ENCODE measurements around the gene GOLGA6L25.
"Not testable (repeated sequence)": the region's sequence is repeated elsewhere in the genome, so short reads cannot be mapped to it uniquely, and the experiment has no call there.

DNA sequence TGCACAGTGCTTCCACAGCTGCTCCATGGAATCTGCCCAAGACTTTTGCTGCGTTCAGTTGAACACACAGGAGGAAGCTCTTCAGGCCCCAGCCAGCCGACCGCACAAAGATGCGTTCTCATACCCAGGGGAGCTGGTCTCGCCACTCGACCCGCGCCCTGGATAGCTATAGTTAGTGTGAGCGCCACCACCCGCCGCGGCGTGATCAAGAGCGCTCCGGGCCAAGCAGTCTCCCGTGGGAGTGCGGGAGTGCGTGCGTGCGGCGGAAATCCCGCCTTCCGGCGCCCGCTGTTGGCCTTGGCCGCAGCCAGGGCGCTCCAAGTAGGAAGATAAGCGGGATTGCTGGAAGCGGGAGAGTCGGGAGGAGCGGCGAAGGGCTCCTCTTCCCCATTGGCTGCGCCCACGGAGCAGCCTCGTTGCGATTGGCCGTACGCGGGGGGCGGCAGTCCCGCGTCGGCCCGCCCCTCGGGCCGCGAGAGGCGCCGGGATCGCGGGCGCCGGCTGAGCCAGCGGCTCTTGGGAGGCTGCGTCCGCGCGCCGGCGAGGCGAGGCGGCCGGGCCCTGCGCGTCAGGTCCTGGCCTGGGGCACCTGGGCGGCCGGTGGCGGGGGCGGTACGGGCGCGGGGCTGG lies 35.7 kb downstream of the GOLGA6L25 start:
- TF ChIP-seq, protein P1, sequence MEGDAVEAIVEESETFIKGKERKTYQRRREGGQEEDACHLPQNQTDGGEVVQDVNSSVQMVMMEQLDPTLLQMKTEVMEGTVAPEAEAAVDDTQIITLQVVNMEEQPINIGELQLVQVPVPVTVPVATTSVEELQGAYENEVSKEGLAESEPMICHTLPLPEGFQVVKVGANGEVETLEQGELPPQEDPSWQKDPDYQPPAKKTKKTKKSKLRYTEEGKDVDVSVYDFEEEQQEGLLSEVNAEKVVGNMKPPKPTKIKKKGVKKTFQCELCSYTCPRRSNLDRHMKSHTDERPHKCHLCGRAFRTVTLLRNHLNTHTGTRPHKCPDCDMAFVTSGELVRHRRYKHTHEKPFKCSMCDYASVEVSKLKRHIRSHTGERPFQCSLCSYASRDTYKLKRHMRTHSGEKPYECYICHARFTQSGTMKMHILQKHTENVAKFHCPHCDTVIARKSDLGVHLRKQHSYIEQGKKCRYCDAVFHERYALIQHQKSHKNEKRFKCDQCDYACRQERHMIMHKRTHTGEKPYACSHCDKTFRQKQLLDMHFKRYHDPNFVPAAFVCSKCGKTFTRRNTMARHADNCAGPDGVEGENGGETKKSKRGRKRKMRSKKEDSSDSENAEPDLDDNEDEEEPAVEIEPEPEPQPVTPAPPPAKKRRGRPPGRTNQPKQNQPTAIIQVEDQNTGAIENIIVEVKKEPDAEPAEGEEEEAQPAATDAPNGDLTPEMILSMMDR (IDR thresholded peaks at IDR 0.05; ENCODE audit: borderline replicate concordance, extremely low read depth, low read length, poor library complexity, severe bottlenecking) = not testable (repeated sequence)
- TF ChIP-seq EZH2 (IDR thresholded peaks at IDR 0.05; ENCODE audit: borderline replicate concordance, low read depth, low read length, severe bottlenecking) = not testable (repeated sequence)
